Astrocyte (in vitro differentiated cells and primary cell): ENCODE data around the gene DUSP3. TPM values are rescaled to one million over a fixed set of nuclear protein-coding genes. Genes with fewer than 3 reads are reported as not detected.

ENCODE experiments used
- DNase-seq: peaks from one replicate; pipeline ENCODE4 v3.0.0-alpha.2; 2010; ENCODE audit warnings: low read depth
- FAIRE-seq: peaks from 2 replicates; lab custom pipeline; 2011; peaks lifted over from hg19 to GRCh38; lab: Jason Lieb, UNC
- H2AFZ ChIP-seq: 2 replicates; pipeline ENCODE4 v1.6.0; 2012; ENCODE audit warnings: low read depth, low read length, inconsistent platforms
- H3K27ac ChIP-seq: 2 replicates; pipeline ENCODE4 v1.5.1; 2011; ENCODE audit warnings: low read depth, low read length, inconsistent platforms
- H3K27me3 ChIP-seq: 2 replicates; pipeline ENCODE4 v1.6.0; 2011; ENCODE audit warnings: low read length, inconsistent platforms; ENCODE audit not compliant: insufficient read depth
- H3K36me3 ChIP-seq: 2 replicates; pipeline ENCODE4 v1.5.1; 2011; ENCODE audit warnings: low read length, inconsistent platforms; ENCODE audit not compliant: insufficient read depth
- H3K4me1 ChIP-seq: 2 replicates; pipeline ENCODE4 v1.5.1; 2011; ENCODE audit warnings: low read length, inconsistent platforms; ENCODE audit not compliant: insufficient read depth
- H3K4me2 ChIP-seq: 2 replicates; pipeline ENCODE4 v1.6.0; 2012; ENCODE audit warnings: low read length, inconsistent platforms
- H3K4me3 ChIP-seq: 2 replicates; pipeline ENCODE4 v1.5.1; 2011; ENCODE audit warnings: low read depth, mild to moderate bottlenecking, low read length, inconsistent platforms; ENCODE audit not compliant: insufficient read depth
- H3K79me2 ChIP-seq: 2 replicates; pipeline ENCODE4 v1.6.0; 2012; ENCODE audit warnings: mild to moderate bottlenecking, low read length, inconsistent platforms; ENCODE audit not compliant: insufficient read depth
- H3K9ac ChIP-seq: 2 replicates; pipeline ENCODE4 v1.6.0; 2012; ENCODE audit warnings: mild to moderate bottlenecking, low read length, inconsistent platforms
- H3K9me3 ChIP-seq: 2 replicates; pipeline ENCODE4 v1.5.1; 2012; ENCODE audit warnings: low read depth, mild to moderate bottlenecking, low read length, inconsistent platforms; ENCODE audit not compliant: insufficient read depth
- H4K20me1 ChIP-seq: 2 replicates; pipeline ENCODE4 v1.6.0; 2012; ENCODE audit warnings: low read length, inconsistent platforms; ENCODE audit not compliant: insufficient read depth
- H3K27ac Mint-ChIP-seq: one replicate; pipeline ENCODE4 v1.8.0; 2021; ENCODE audit warnings: mild to moderate bottlenecking, mixed read lengths; ENCODE audit not compliant: unreplicated experiment
- H3K27me3 Mint-ChIP-seq: one replicate; pipeline ENCODE4 v1.8.0; 2021; ENCODE audit warnings: low read depth, mixed read lengths; ENCODE audit not compliant: unreplicated experiment
- H3K36me3 Mint-ChIP-seq: one replicate; pipeline ENCODE4 v1.8.0; 2021; ENCODE audit warnings: low read depth, mixed read lengths; ENCODE audit not compliant: unreplicated experiment
- H3K4me1 Mint-ChIP-seq: one replicate; pipeline ENCODE4 v1.8.0; 2021; ENCODE audit warnings: low read depth, mixed read lengths; ENCODE audit not compliant: unreplicated experiment
- H3K4me3 Mint-ChIP-seq: one replicate; pipeline ENCODE4 v1.8.0; 2021; ENCODE audit warnings: mild to moderate bottlenecking, moderate library complexity, mixed read lengths; ENCODE audit not compliant: unreplicated experiment
- H3K9me3 Mint-ChIP-seq: one replicate; pipeline ENCODE4 v1.8.0; 2021; ENCODE audit warnings: mild to moderate bottlenecking, mixed read lengths; ENCODE audit not compliant: unreplicated experiment
- EZH2 ChIP-seq: IDR thresholded peaks from 2 replicates; pipeline ENCODE4 v1.6.1; 2012; ENCODE audit warnings: mild to moderate bottlenecking, low read length, inconsistent platforms; ENCODE audit not compliant: insufficient read depth
- total RNA-seq: library from RNA; stranded (reverse); gene quantifications from 2 replicates; pipeline ENCODE4 v1.2.1, GENCODE V29; 2021
- TF ChIP-seq, protein P1 (sequence below): IDR thresholded peaks from 2 replicates; pipeline ENCODE4 v1.5.1; 2011; ENCODE audit warnings: low read depth, mild to moderate bottlenecking, inconsistent platforms, low read length, moderate library complexity; ENCODE audit not compliant: insufficient read depth

Gene DUSP3
- total RNA-seq, 1 donor from 2014 or later: 71.6 TPM

DNA sequence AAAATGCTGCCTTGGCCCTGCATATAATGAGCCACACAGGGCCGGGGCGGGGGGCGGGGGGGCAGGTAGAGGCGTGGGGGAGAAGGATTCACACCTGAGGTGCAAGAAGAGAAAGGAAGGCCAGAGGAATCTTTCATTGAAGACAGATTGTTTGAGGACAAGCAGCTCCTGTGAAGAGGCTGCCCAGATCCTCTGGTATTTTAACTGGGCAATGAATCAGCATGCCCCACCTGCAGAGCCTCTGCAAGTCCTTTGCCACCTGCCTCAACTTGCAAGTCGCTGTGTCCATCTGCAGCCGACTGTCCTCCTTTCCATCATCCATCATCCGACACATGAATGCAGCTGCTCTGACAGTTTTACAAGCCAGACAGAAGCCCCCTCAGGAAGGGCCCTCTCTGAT, 18.9 kb downstream of the DUSP3 start:
- H3K4me3 ChIP-seq: no peak overlapping the region
- no peak overlapping the region for H3K27ac ChIP-seq
- Mint-ChIP-seq H3K4me3 (no peak overlapping the region), H3K27me3 (peaks cover 37% of the 10 kb centered on the region), H3K27ac (no peak overlapping the region), H3K36me3 (no peaks in the 10 kb centered on the region), H3K9me3 (no peaks in the 10 kb centered on the region), H3K4me1 (peaks cover 7% of the 10 kb centered on the region)
- no peak for DNase-seq
- no peaks in the 10 kb centered on the region for H3K9me3 ChIP-seq
- no peak overlapping the region for H3K4me2 ChIP-seq
- peaks cover 4% of the 10 kb centered on the region for H3K4me1 ChIP-seq
- H3K9ac ChIP-seq: no peak overlapping the region
- H3K79me2 ChIP-seq: no peaks in the 10 kb centered on the region
- TF ChIP-seq EZH2: no peak
- TF ChIP-seq, protein P1, sequence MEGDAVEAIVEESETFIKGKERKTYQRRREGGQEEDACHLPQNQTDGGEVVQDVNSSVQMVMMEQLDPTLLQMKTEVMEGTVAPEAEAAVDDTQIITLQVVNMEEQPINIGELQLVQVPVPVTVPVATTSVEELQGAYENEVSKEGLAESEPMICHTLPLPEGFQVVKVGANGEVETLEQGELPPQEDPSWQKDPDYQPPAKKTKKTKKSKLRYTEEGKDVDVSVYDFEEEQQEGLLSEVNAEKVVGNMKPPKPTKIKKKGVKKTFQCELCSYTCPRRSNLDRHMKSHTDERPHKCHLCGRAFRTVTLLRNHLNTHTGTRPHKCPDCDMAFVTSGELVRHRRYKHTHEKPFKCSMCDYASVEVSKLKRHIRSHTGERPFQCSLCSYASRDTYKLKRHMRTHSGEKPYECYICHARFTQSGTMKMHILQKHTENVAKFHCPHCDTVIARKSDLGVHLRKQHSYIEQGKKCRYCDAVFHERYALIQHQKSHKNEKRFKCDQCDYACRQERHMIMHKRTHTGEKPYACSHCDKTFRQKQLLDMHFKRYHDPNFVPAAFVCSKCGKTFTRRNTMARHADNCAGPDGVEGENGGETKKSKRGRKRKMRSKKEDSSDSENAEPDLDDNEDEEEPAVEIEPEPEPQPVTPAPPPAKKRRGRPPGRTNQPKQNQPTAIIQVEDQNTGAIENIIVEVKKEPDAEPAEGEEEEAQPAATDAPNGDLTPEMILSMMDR: no peak
- H3K36me3 ChIP-seq: no peaks in the 10 kb centered on the region
- H4K20me1 ChIP-seq: no peaks in the 10 kb centered on the region
- FAIRE-seq: no peak
- H3K27me3 ChIP-seq: peaks cover 41% of the 10 kb centered on the region
- no peak overlapping the region for H2AFZ ChIP-seq

DNA sequence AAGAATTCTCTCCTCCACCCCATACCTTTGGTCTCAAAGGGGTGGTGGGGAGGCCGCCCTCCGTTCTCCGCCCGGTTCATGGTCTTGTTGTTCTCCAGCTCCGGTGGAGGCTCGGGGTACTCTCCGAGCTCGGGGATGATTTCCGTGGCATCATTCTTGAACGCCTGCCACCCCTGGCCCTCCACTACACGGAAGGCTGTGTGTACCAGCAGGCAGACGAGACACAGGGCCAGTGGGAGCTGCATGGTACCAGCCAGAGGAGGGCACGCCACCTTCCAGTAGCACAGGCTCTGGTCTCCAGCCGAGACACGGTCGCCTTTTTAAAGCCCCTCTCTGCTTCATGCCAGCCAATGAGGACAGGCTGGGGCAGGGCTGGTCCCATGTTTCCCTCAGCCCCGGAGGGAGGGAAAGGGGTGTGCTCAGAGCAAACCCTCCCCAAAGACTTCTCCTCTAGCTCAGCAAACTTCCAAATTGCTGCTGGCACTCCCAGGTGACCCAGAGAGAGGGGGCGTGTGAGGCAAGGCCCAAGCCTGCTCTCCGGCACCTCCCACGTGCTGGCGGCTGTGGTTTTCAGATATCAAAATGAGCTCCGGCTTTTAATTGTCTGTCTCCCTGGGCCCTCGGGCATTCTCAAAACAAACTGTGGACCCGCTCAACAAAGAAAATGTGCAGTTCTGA, 20.1 kb downstream of the DUSP3 start, which contains the start of gene SOST:
Gene SOST (minus strand): TSS at position 295 of the 678 bp plus-strand sequence. CDS start 50 bp downstream, at position 245.
- Histone ChIP-seq H3K4me2 (no peak within 1 kb of the TSS), H3K27ac (no peak within 1 kb of the TSS), H3K79me2 (no peaks in the 10 kb centered on the region), H3K4me3 (no peak within 1 kb of the TSS), H3K9me3 (no peaks in the 10 kb centered on the region), H4K20me1 (no peaks in the 10 kb centered on the region), H3K36me3 (no peaks in the 10 kb centered on the region), H3K9ac (no peak within 1 kb of the TSS), H3K4me1 (peaks cover 12% of the 10 kb centered on the region), H3K27me3 (peaks cover 41% of the 10 kb centered on the region), H2AFZ (no peak within 1 kb of the TSS)
- no peak for FAIRE-seq
- DNase-seq: no peak
- TF ChIP-seq, protein P1: no peak
- TF ChIP-seq EZH2: no peak
- H3K36me3 Mint-ChIP-seq: no peaks in the 10 kb centered on the region
- H3K4me3 Mint-ChIP-seq: no peak within 1 kb of the TSS
- H3K4me1 Mint-ChIP-seq: peaks cover 7% of the 10 kb centered on the region
- H3K27me3 Mint-ChIP-seq: peaks cover 48% of the 10 kb centered on the region
- H3K27ac Mint-ChIP-seq: no peak within 1 kb of the TSS
- no peaks in the 10 kb centered on the region for H3K9me3 Mint-ChIP-seq

DNA sequence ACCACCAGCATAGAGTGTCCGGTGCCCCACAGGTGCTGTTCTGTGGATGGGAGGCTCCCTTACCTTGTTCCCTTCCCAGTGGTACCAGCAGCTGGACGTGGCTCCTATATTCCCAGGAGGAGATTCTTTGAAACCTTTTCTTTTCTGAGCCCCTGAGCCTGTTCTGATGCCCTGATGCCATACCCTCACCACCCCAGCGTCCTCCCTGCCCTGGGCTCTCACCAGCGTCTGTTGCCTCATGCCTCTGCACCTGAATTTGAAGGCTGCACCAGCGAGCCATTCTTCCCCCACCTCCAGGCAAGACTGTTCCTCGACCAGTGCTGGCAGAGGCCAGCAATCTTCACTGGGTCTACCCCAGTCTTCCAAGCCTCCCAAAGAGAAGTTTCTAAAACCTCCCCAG, 20.7 kb downstream of the DUSP3 start:
- no peak for FAIRE-seq
- peaks cover 7% of the 10 kb centered on the region for H3K4me1 Mint-ChIP-seq
- H2AFZ ChIP-seq: no peak overlapping the region

More for the DNA sequence above, 20.7 kb downstream of the DUSP3 start:
- Mint-ChIP-seq H3K4me3 (no peak overlapping the region), H3K27me3 (peaks cover 53% of the 10 kb centered on the region), H3K36me3 (no peaks in the 10 kb centered on the region), H3K27ac (no peak overlapping the region), H3K9me3 (no peaks in the 10 kb centered on the region)
- Histone ChIP-seq H3K9me3 (no peaks in the 10 kb centered on the region), H3K4me2 (no peak overlapping the region), H3K27ac (no peak overlapping the region), H3K4me1 (peaks cover 12% of the 10 kb centered on the region), H3K4me3 (no peak overlapping the region), H4K20me1 (no peaks in the 10 kb centered on the region), H3K79me2 (no peaks in the 10 kb centered on the region), H3K9ac (no peak overlapping the region), H3K27me3 (peaks cover 41% of the 10 kb centered on the region), H3K36me3 (no peaks in the 10 kb centered on the region)
- TF ChIP-seq, protein P1: no peak
- no peak for TF ChIP-seq EZH2
- DNase-seq: no peak
